Renal cortical epithelial cell (primary cell): ENCODE measurements around the gene TBCD. TPM values are rescaled to one million over a fixed set of nuclear protein-coding genes. Genes with fewer than 3 reads are reported as not detected.

Source experiments
- DNase-seq: peaks from one replicate; pipeline ENCODE4 v3.0.0-alpha.2; 2011; ENCODE audit warnings: low read depth
- total RNA-seq: library from RNA; depleted of rRNA; stranded (reverse); fragments of >200 nt; gene quantifications from 2 replicates; pipeline ENCODE4 v1.2.3, GENCODE V29; 2014

TBCD gene
- total RNA-seq, 1 donor from 2014 or later = 38.5 TPM

- DNase-seq = no peak
These were observed 59.0 kb downstream of the TBCD start for GRCh38 chr17:82810644-82811430.

GRCh38 chr17:82812058-82812457, 60.2 kb downstream of the TBCD start:
- DNase-seq = no peak

GRCh38 chr17:82812601-82813000, 60.7 kb downstream of the TBCD start:
- no peak for DNase-seq

- no peak for DNase-seq
These were observed 61.6 kb downstream of the TBCD start for GRCh38 chr17:82813299-82814051.

GRCh38 chr17:82814834-82815233, 63.0 kb downstream of the TBCD start:
- no peak for DNase-seq

- no peak for DNase-seq
These were observed 63.5 kb downstream of the TBCD start for GRCh38 chr17:82815354-82815753.

GRCh38 chr17:82815790-82816305, 64.0 kb downstream of the TBCD start:
- no peak for DNase-seq

- DNase-seq = no peak
These were observed 64.5 kb downstream of the TBCD start for GRCh38 chr17:82816358-82816757.

GRCh38 chr17:82817947-82818346, 66.1 kb downstream of the TBCD start:
- no peak for DNase-seq

- no peak for DNase-seq
These were observed 68.7 kb downstream of the TBCD start for GRCh38 chr17:82820278-82821251.

- no peak for DNase-seq
These were observed 69.7 kb downstream of the TBCD start for GRCh38 chr17:82821554-82821953.

- DNase-seq = no peak
These were observed 70.4 kb downstream of the TBCD start for GRCh38 chr17:82822281-82822680.

- no peak for DNase-seq
These were observed 71.1 kb downstream of the TBCD start for GRCh38 chr17:82823004-82823403.

- DNase-seq = no peak
These were observed 73.8 kb downstream of the TBCD start for GRCh38 chr17:82825540-82826124.

- no peak for DNase-seq
These were observed 74.3 kb downstream of the TBCD start for GRCh38 chr17:82826211-82826610.

GRCh38 chr17:82826956-82827355, 75.1 kb downstream of the TBCD start:
- no peak for DNase-seq

GRCh38 chr17:82828875-82829487, 77.1 kb downstream of the TBCD start:
- DNase-seq = no peak

- no peak for DNase-seq
These were observed 78.4 kb downstream of the TBCD start for GRCh38 chr17:82830249-82830661.

GRCh38 chr17:82831041-82831817, 79.4 kb downstream of the TBCD start:
- DNase-seq = no peak

GRCh38 chr17:82831818-82832200, 79.9 kb downstream of the TBCD start:
- no peak for DNase-seq
